T-helper 1 cell (primary cell): ENCODE data around the gene ASPSCR1.
"Not testable (repeated sequence)": the region's sequence is repeated elsewhere in the genome, so short reads cannot be mapped to it uniquely, and the experiment has no call there.

ENCODE experiments used
- DNase-seq, 5 donors: peaks; one replicate each; pipeline ENCODE4 v3.0.0-alpha.2; 2012 to 2020

Gene ASPSCR1

GRCh38 chr17:81941484-81942166, 35.8 kb upstream of the ASPSCR1 start:
- no peak for DNase-seq

- DNase-seq = no peak
These were observed 35.3 kb upstream of the ASPSCR1 start for GRCh38 chr17:81942167-81942553.

GRCh38 chr17:81944858-81945257, 32.6 kb upstream of the ASPSCR1 start:
- no peak for DNase-seq

- DNase-seq = no peak
These were observed 30.2 kb upstream of the ASPSCR1 start, which contains the start of gene MYADML2 for GRCh38 chr17:81947189-81947588. MYADML2 (minus strand) TSS chr17:81947233; CDS start chr17:81941741, 5,492 bp downstream.

GRCh38 chr17:81948635-81949378, 28.6 kb upstream of the ASPSCR1 start:
- DNase-seq = no peak

GRCh38 chr17:81950501-81950900, 26.9 kb upstream of the ASPSCR1 start:
- no peak for DNase-seq

GRCh38 chr17:81951785-81952684, 25.4 kb upstream of the ASPSCR1 start:
- no peak for DNase-seq

GRCh38 chr17:81952792-81953228, 24.6 kb upstream of the ASPSCR1 start:
- no peak for DNase-seq

- not testable (repeated sequence) for DNase-seq
These were observed 24.0 kb upstream of the ASPSCR1 start for GRCh38 chr17:81953443-81953842.

- DNase-seq = no peak
These were observed 23.0 kb upstream of the ASPSCR1 start for GRCh38 chr17:81954131-81955057.

GRCh38 chr17:81955058-81955681, 22.3 kb upstream of the ASPSCR1 start:
- DNase-seq = no peak

- DNase-seq = no peak
These were observed 21.5 kb upstream of the ASPSCR1 start for GRCh38 chr17:81955756-81956544.

- DNase-seq = no peak
These were observed 20.5 kb upstream of the ASPSCR1 start for GRCh38 chr17:81956607-81957589.

- no peak for DNase-seq
These were observed 19.6 kb upstream of the ASPSCR1 start for GRCh38 chr17:81957691-81958432.

GRCh38 chr17:81958633-81959342, 18.6 kb upstream of the ASPSCR1 start:
- no peak for DNase-seq

- DNase-seq = peak; percentile 61 to 86 (median 77)
These were observed 17.9 kb upstream of the ASPSCR1 start for GRCh38 chr17:81959362-81960129.
